GM12878 (cell line): ENCODE data around the gene HOXC5. TPM values are rescaled to one million over a fixed set of nuclear protein-coding genes. Genes with fewer than 3 reads are reported as not detected.
A peak's percentile ranks its signal among the peaks of the same experiment; 100 is the strongest.

Experiments
- ATAC-seq: fragments of 200-7000 bp; cut with Tn5 transposase; 3 replicates; pipeline ENCODE4 v1.9.1; 2020; ENCODE audit warnings: mild to moderate bottlenecking, moderate library complexity
- BruUV-seq: library from RNA; stranded (reverse); fragments of 400-500 nt; replicated peaks from 2 replicates; lab custom pipeline; 2021; lab: Mats Ljungman, UMichigan
- CTCF ChIA-PET: fragments of 300-600 bp; sonication (Branson Sonifier 250); formaldehyde crosslinking; extraction: SDS; loops from one replicate; lab custom pipeline; 2021; ENCODE audit warnings: inconsistent platforms; lab: Yijun Ruan, JAX
- POLR2A ChIA-PET: fragments of 350-600 bp; formaldehyde crosslinking; extraction: SDS; loops from one replicate; lab custom pipeline; 2021; ENCODE audit warnings: inconsistent platforms; lab: Charles Lee
- RAD21 ChIA-PET: fragments of 300-600 bp; sonication (Branson Sonifier 250); formaldehyde crosslinking; loops from one replicate; lab custom pipeline; 2023; ENCODE audit warnings: antibody characterized with exemption; ENCODE audit not compliant: unreplicated experiment; lab: Charles Lee
- SMC1A ChIA-PET: fragments of 300-600 bp; sonication (Branson Sonifier 250); formaldehyde crosslinking; loops from one replicate; lab custom pipeline; 2023; ENCODE audit not compliant: unreplicated experiment, uncharacterized antibody; lab: Charles Lee
- DNase-seq: peaks from one replicate; pipeline ENCODE4 v3.0.0-alpha.2; 2011; ENCODE audit warnings: low read depth, low spot score
- FAIRE-seq: peaks from 3 replicates; lab custom pipeline; 2011; peaks lifted over from hg19 to GRCh38; lab: Jason Lieb, UNC
- H2AFZ ChIP-seq: 2 replicates; pipeline ENCODE4 v1.6.0; 2011; ENCODE audit warnings: low read depth, low read length, control low read depth; ENCODE audit not compliant: control insufficient read depth
- H3K27ac ChIP-seq: 2 replicates; pipeline ENCODE4 v1.5.1; 2011; ENCODE audit warnings: control low read depth; ENCODE audit not compliant: control insufficient read depth, insufficient read depth
- H3K27me3 ChIP-seq, 2 experiments: replicated peaks in 1 of 2; 2 replicates each; pipeline versions ENCODE4 v1.6.0 to v1.6.1; 2011; ENCODE audit warnings: low read length in 1 of 2; ENCODE audit not compliant: control insufficient read depth in 2 of 2, insufficient read depth in 2 of 2
- H3K36me3 ChIP-seq, 2 experiments: 2 replicates each; pipeline ENCODE4 v1.5.1; 2011; ENCODE audit warnings: low read length in 1 of 2; ENCODE audit not compliant: control insufficient read depth in 2 of 2, insufficient read depth in 2 of 2
- H3K4me1 ChIP-seq: 2 replicates; pipeline ENCODE4 v1.6.1; 2011; ENCODE audit warnings: mild to moderate bottlenecking, low read length, moderate library complexity, mixed read lengths; ENCODE audit not compliant: control insufficient read depth, insufficient read depth
- H3K4me2 ChIP-seq: 2 replicates; pipeline ENCODE4 v1.6.0; 2011; ENCODE audit warnings: control low read depth; ENCODE audit not compliant: control insufficient read depth, insufficient read depth
- H3K4me3 ChIP-seq: fragments of 200-600 bp; sonication (generic); 2 replicates; pipeline ENCODE4 v1.5.1; 2016
- H3K79me2 ChIP-seq: 2 replicates; pipeline ENCODE4 v1.6.0; 2011; ENCODE audit warnings: low read length; ENCODE audit not compliant: control insufficient read depth, insufficient read depth
- H3K9ac ChIP-seq: 2 replicates; pipeline ENCODE4 v1.8.0; 2011; ENCODE audit warnings: low read length, control low read depth, mixed read lengths; ENCODE audit not compliant: control insufficient read depth, insufficient read depth
- H3K9me3 ChIP-seq: replicated peaks from 3 replicates; pipeline ENCODE4 v1.5.1; 2011; ENCODE audit warnings: mild to moderate bottlenecking, low read length; ENCODE audit not compliant: control insufficient read depth, insufficient read depth
- H4K20me1 ChIP-seq: 2 replicates; pipeline ENCODE4 v1.6.0; 2011; ENCODE audit not compliant: control insufficient read depth, insufficient read depth
- CHD1 ChIP-seq: IDR thresholded peaks from 2 replicates; pipeline ENCODE4 v1.6.1; 2012; ENCODE audit warnings: low read depth, low read length, improper control_type of control experiment
- HDAC6 ChIP-seq: fragments of 200-600 bp; sonication (generic); IDR thresholded peaks from one replicate; pipeline ENCODE4 v1.8.0; 2017; ENCODE audit warnings: antibody characterized with exemption; ENCODE audit not compliant: unreplicated experiment
- JUND ChIP-seq: IDR thresholded peaks from 2 replicates; pipeline ENCODE4 v1.6.1; 2012; ENCODE audit warnings: low read depth, mild to moderate bottlenecking, low read length, improper control_type of control experiment, moderate library complexity
- KLF5 ChIP-seq: fragments of 450-650 bp; IDR thresholded peaks from 2 replicates; pipeline ENCODE4 v1.6.1; 2014; ENCODE audit warnings: mild to moderate bottlenecking; ENCODE audit not compliant: partially characterized antibody
- NFIC ChIP-seq: IDR thresholded peaks from 2 replicates; pipeline ENCODE4 v1.6.1; 2012; ENCODE audit warnings: low read depth, mild to moderate bottlenecking, inconsistent platforms, low read length, moderate library complexity
- SPI1 ChIP-seq: IDR thresholded peaks from 2 replicates; pipeline ENCODE4 v1.6.1; 2011; ENCODE audit warnings: low read depth, mild to moderate bottlenecking, low read length, moderate library complexity, borderline replicate concordance; ENCODE audit not compliant: insufficient read depth
- ZNF207 ChIP-seq: fragments of 450-650 bp; IDR thresholded peaks from 2 replicates; pipeline ENCODE4 v1.6.1; 2014; ENCODE audit warnings: antibody characterized with exemption, mild to moderate bottlenecking, borderline replicate concordance
- WGBS: methylation state at CpG from one replicate; pipeline ENCODE4 v1.1.6; 2016; ENCODE audit warnings: low lambda C conversion rate; ENCODE audit not compliant: insufficient replicate concordance, insufficient coverage; ENCODE audit errors: missing lambda C conversion rate; 5-methylcytosine and 5-hydroxymethylcytosine counted together
- in situ Hi-C: fragments of 300-500 bp; cut with MboI; formaldehyde crosslinking; loops from 9 replicates; pipeline ENCODE4 v1.14.3; 2018; ENCODE audit warnings: mixed read lengths
- intact Hi-C: fragments of 100-400 bp; cut with micrococcal nuclease; formaldehyde crosslinking; loops from one replicate; pipeline ENCODE4 v1.14.2; 2022; ENCODE audit not compliant: unreplicated experiment
- polyA plus RNA-seq, 11 experiments: library from polyadenylated mRNA; depleted of rRNA in 4 of 11; unstranded in 6 of 11; stranded (reverse) in 5 of 11; fragments of >200 nt; fragmentation: Nextera tagmentation in 4 of 11; fragmentation: Illumina TruSeq in 1 of 11; extraction: Ambion mirVana in 4 of 11; extraction: Trizol in 1 of 11; gene quantifications; 1 replicate in 1 of 11; 2 replicates in 10 of 11; pipeline versions ENCODE4 v1.2.1 to v1.2.3, GENCODE V29; 2011 to 2016; ENCODE audit warnings: inconsistent platforms in 2 of 11, missing spikeins in 2 of 11, low read depth in 1 of 11
- total RNA-seq, 4 experiments: library from RNA; depleted of rRNA in 3 of 4; stranded (reverse); fragments of >200 nt in 3 of 4; fragmentation: Illumina TruSeq in 1 of 4; extraction: Trizol in 1 of 4; gene quantifications; 2 replicates each; pipeline versions ENCODE4 v1.2.1 to v1.2.3, GENCODE V29; 2013 to 2021
- TF ChIP-seq, protein P1 (sequence below), 3 experiments: IDR thresholded peaks in 2 of 3; conservative IDR thresholded peaks in 1 of 3; 2 replicates each; pipeline ENCODE4 v1.5.1; 2011; ENCODE audit warnings: low read depth in 3 of 3, low read length in 3 of 3, mild to moderate bottlenecking in 3 of 3, control low read depth in 2 of 3, moderate library complexity in 2 of 3, inconsistent platforms in 1 of 3, mixed read lengths in 1 of 3; ENCODE audit not compliant: control insufficient read depth in 2 of 3, insufficient read depth in 1 of 3; ENCODE audit errors: extremely low read depth in 1 of 3

HOXC5 gene
- total and polyA plus RNA-seq, 10 of the 15 experiments (the other 5 are each of a cell fraction or from before 2014, with no cell fraction given) = 0.11 TPM; not detected in 9

DNA sequence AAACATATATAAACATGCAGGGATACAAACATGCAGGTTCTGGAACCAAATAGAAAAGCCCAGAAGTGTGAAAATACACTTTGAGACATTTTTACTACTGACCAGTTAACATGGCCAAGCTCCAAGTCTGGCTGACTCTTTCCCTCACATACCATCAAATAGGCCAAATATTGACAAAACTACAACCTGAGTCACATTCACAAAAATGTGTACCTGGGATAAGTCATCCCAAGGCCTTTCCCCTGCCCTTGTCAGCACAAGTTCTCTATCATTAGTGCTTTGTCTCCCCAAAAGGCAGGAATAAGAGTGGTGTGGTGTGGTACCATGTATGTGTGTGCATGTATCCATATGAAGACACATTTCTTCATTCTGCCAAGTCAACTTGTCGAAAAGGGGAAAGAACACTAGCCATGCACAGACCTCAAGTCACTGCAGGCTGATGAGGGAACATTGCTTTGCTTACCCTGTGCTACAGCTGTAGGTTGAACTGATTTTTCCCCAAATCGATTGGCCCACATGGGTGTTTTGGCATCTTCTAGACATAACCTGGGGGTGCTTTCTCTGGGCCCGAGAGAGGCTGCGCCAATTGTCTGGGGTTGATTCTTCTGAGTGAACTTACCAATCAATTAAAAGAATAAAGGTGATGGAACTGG, 35.7 kb downstream of the HOXC5 start:
- FAIRE-seq = no peak
- Histone ChIP-seq H3K4me1 (no peaks in the 10 kb centered on the region), H3K27me3 (0 out of 4 replicates have a peak, but pooled peaks cover 0 to 2% of the 10 kb centered on the region in 2 experiments)
- no peak for TF ChIP-seq ZNF207
- no peak for TF ChIP-seq HDAC6
- no peak for TF ChIP-seq CHD1
- TF ChIP-seq, all 136 proteins: peak for 0
- DNase-seq (no peak), ATAC-seq (no peak)
- Histone ChIP-seq H2AFZ (no peak overlapping the region), H3K9me3 (no peaks in the 10 kb centered on the region), H3K4me2 (no peak overlapping the region), H4K20me1 (no peaks in the 10 kb centered on the region), H3K4me3 (no peak overlapping the region), H3K27ac (no peak overlapping the region), H3K36me3 (no peaks in the 10 kb centered on the region), H3K9ac (no peak overlapping the region), H3K79me2 (no peaks in the 10 kb centered on the region)
- intact Hi-C loops (no loop called here), in situ Hi-C loops (no loop called here)
- ChIA-PET RAD21 (interaction anchor here (0.8 kb wide), 1 partner anchor 70 kb away, joined by 3 read pairs; no protein-coding TSS in a partner anchor), CTCF (interaction anchor here (1.1 kb wide), 1 partner anchor 72 kb away, joined by 4 read pairs; no protein-coding TSS in a partner anchor), POLR2A (no interaction called here), SMC1A (no interaction called here)
- no TSS peak for BruUV-seq
- 57% methylated on average over 4 of the region's 4 CpGs for WGBS

DNA sequence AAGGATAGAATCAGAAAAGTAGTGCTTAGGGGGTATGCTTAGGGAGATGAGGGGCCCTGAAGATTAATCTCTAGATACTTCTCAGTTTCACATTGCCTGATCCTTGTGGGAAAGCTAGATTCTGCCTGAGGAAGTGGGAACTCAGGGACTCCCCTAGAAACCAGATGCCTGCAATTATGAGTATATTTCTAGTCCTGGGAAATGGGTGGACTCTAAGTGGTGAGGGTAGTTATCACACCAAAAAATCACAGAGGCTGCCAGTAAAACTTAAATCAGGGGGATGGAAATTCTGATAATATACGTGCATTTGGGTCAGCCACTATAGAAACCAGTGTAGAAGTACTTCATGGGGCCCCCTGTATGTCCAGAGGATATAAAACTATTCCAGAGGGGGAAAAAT, 39.1 kb downstream of the HOXC5 start:
- H3K4me3 ChIP-seq = no peak overlapping the region
- TF ChIP-seq SPI1 (peak; percentile 8; the same call in 1 of the 2 replicates), JUND (no peak), NFIC (no peak), KLF5 (no peak)
- TF ChIP-seq, protein P1, sequence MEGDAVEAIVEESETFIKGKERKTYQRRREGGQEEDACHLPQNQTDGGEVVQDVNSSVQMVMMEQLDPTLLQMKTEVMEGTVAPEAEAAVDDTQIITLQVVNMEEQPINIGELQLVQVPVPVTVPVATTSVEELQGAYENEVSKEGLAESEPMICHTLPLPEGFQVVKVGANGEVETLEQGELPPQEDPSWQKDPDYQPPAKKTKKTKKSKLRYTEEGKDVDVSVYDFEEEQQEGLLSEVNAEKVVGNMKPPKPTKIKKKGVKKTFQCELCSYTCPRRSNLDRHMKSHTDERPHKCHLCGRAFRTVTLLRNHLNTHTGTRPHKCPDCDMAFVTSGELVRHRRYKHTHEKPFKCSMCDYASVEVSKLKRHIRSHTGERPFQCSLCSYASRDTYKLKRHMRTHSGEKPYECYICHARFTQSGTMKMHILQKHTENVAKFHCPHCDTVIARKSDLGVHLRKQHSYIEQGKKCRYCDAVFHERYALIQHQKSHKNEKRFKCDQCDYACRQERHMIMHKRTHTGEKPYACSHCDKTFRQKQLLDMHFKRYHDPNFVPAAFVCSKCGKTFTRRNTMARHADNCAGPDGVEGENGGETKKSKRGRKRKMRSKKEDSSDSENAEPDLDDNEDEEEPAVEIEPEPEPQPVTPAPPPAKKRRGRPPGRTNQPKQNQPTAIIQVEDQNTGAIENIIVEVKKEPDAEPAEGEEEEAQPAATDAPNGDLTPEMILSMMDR (IDR thresholded peaks at IDR 0.05 in 2 of 3, conservative IDR thresholded peaks at IDR 0.05 in 1 of 3; ENCODE audit: control insufficient read depth in 2 of 3, extremely low read depth in 1 of 3, insufficient read depth in 1 of 3, low read depth in 3 of 3, low read length in 3 of 3) = no peak
- TF ChIP-seq, all 136 proteins: peak for 1
- ChIA-PET RAD21 (no interaction called here), POLR2A (no interaction called here), SMC1A (no interaction called here), CTCF (interaction anchor here (0.7 to 1.0 kb wide), 2 partner anchors 11 to 66 kb away, joined by 3 read pairs; no protein-coding TSS in a partner anchor)
- H3K4me2 ChIP-seq = no peak overlapping the region
- no peaks in the 10 kb centered on the region for H3K27me3 ChIP-seq
- no peaks in the 10 kb centered on the region for H3K79me2 ChIP-seq
- WGBS = 0% methylated on average over 1 of the region's 1 CpG
- no peak overlapping the region for H2AFZ ChIP-seq
- no peak for ATAC-seq
- no peak for DNase-seq
- no peak overlapping the region for H3K9ac ChIP-seq
- in situ Hi-C loops = no loop called here
- no peaks in the 10 kb centered on the region for H3K4me1 ChIP-seq
- H4K20me1 ChIP-seq = no peaks in the 10 kb centered on the region
- intact Hi-C loops = no loop called here
- H3K36me3 ChIP-seq = no peaks in the 10 kb centered on the region
- H3K9me3 ChIP-seq = no peaks in the 10 kb centered on the region
- no peak overlapping the region for H3K27ac ChIP-seq
- FAIRE-seq = no peak
- no TSS peak for BruUV-seq
